HCT116 (cell line): ENCODE data around the gene DNM1. TPM values are rescaled to one million over a fixed set of nuclear protein-coding genes. Genes with fewer than 3 reads are reported as not detected.

Source experiments
- ATAC-seq: fragments of 200-7000 bp; cut with Tn5 transposase; 2 replicates; pipeline ENCODE4 v1.9.1; 2020; ENCODE audit warnings: mild to moderate bottlenecking, moderate library complexity
- BruUV-seq: library from RNA; stranded (reverse); fragments of 400-500 nt; replicated peaks from 2 replicates; lab custom pipeline; 2021; lab: Mats Ljungman, UMichigan
- CTCF ChIA-PET: fragments of 300-600 bp; sonication (Branson Sonifier 250); formaldehyde crosslinking; loops from one replicate; lab custom pipeline; 2021; ENCODE audit warnings: antibody characterized with exemption; lab: Charles Lee
- POLR2A ChIA-PET: fragments of 300-600, 350-600 bp; sonication (Branson Sonifier 250); formaldehyde crosslinking; loops from one replicate; lab custom pipeline; 2021; ENCODE audit warnings: antibody characterized with exemption; lab: Charles Lee
- RAD21 ChIA-PET, 2 experiments: fragments of 300-600 bp; sonication (Branson Sonifier 250); formaldehyde crosslinking; loops; one replicate each; lab custom pipeline; 2023; ENCODE audit warnings: low total read pairs in 2 of 2; ENCODE audit not compliant: uncharacterized antibody in 2 of 2, unreplicated experiment in 2 of 2, low non-redundant PET in 1 of 2; lab: Charles Lee
- DNase-seq: peaks from one replicate; pipeline ENCODE4 v3.0.0-alpha.2; 2010; ENCODE audit warnings: low read depth, low spot score
- H2AFZ ChIP-seq: fragments of 200-600 bp; shearing (Covaris generic), sonication (generic); 2 replicates; pipeline ENCODE4 v1.6.1; 2017; ENCODE audit warnings: low read depth, mixed run types, mixed read lengths, antibody characterized with exemption, low read length; ENCODE audit not compliant: poor library complexity, severe bottlenecking
- H3K27ac ChIP-seq: 2 replicates; pipeline ENCODE4 v1.5.1; 2012; ENCODE audit warnings: low read depth, low read length
- H3K27me3 ChIP-seq: fragments of 200-600 bp; sonication (generic); 2 replicates; pipeline ENCODE4 v1.6.1; 2016; ENCODE audit warnings: mixed run types, low read length, mixed read lengths; ENCODE audit not compliant: insufficient read depth
- H3K36me3 ChIP-seq, 2 experiments: fragments of 200-500 bp in 1 of 2; fragments of 200-600 bp in 1 of 2; sonication (Bioruptor generic) in 1 of 2; sonication (generic) in 1 of 2; 2 replicates each; pipeline versions ENCODE4 v1.5.1 to v1.6.1; 2014 to 2016; ENCODE audit warnings: low read length in 2 of 2, inconsistent platforms in 1 of 2, mixed read lengths in 1 of 2, mixed run types in 1 of 2; ENCODE audit not compliant: insufficient read depth in 2 of 2, control insufficient read depth in 1 of 2
- H3K4me1 ChIP-seq, 2 experiments: fragments of 200-600 bp in 1 of 2; sonication (generic) in 1 of 2; 2 replicates each; pipeline versions ENCODE4 v1.5.1 to v1.6.1; 2012 to 2017; ENCODE audit warnings: low read length in 2 of 2, inconsistent platforms in 1 of 2, mild to moderate bottlenecking in 1 of 2, mixed read lengths in 1 of 2, mixed run types in 1 of 2, moderate library complexity in 1 of 2; ENCODE audit not compliant: insufficient read depth in 2 of 2, control insufficient read depth in 1 of 2
- H3K4me2 ChIP-seq: fragments of 200-600 bp; sonication (generic); 2 replicates; pipeline ENCODE4 v1.6.1; 2017; ENCODE audit warnings: mixed run types, low read length, mixed read lengths
- H3K4me3 ChIP-seq, 2 experiments: fragments of 200-600 bp in 1 of 2; sonication (generic) in 1 of 2; replicated peaks in 1 of 2; 2 replicates each; pipeline ENCODE4 v1.5.1; 2011 to 2016; ENCODE audit warnings: low read length in 2 of 2, control low read depth in 1 of 2, low read depth in 1 of 2, mild to moderate bottlenecking in 1 of 2, mixed read lengths in 1 of 2, mixed run types in 1 of 2
- H3K79me2 ChIP-seq: fragments of 200-600 bp; sonication (generic); 2 replicates; pipeline ENCODE4 v1.6.1; 2017; ENCODE audit warnings: mild to moderate bottlenecking, mixed run types, low read length, moderate library complexity, mixed read lengths; ENCODE audit not compliant: insufficient read depth
- H3K9ac ChIP-seq: fragments of 200-600 bp; sonication (generic); 2 replicates; pipeline ENCODE4 v1.6.1; 2016; ENCODE audit warnings: low read length, mixed read lengths
- H3K9me2 ChIP-seq: fragments of 200-600 bp; sonication (generic), shearing (Covaris generic); 2 replicates; pipeline ENCODE4 v1.6.1; 2017; ENCODE audit warnings: mixed run types, mild to moderate bottlenecking, moderate library complexity; ENCODE audit not compliant: insufficient read depth
- H3K9me3 ChIP-seq, 2 experiments: fragments of 200-500 bp in 1 of 2; fragments of 200-600 bp in 1 of 2; sonication (Bioruptor generic) in 1 of 2; sonication (generic) in 1 of 2; 2 replicates each; pipeline ENCODE4 v1.6.1; 2014 to 2017; ENCODE audit warnings: low read length in 2 of 2, mixed read lengths in 2 of 2, inconsistent platforms in 1 of 2, low read depth in 1 of 2, mild to moderate bottlenecking in 1 of 2, mixed run types in 1 of 2, moderate library complexity in 1 of 2; ENCODE audit not compliant: control insufficient read depth in 1 of 2, insufficient read depth in 1 of 2
- H4K20me1 ChIP-seq: fragments of 200-600 bp; sonication (generic), shearing (Covaris generic); 2 replicates; pipeline ENCODE4 v1.6.1; 2017; ENCODE audit warnings: mixed run types, mild to moderate bottlenecking, moderate library complexity; ENCODE audit not compliant: insufficient read depth
- EGR1 ChIP-seq: IDR thresholded peaks from 2 replicates; pipeline ENCODE4 v1.6.1; 2012; ENCODE audit warnings: low read depth
- FOSL1 ChIP-seq: IDR thresholded peaks from 2 replicates; pipeline ENCODE4 v1.6.1; 2012; ENCODE audit warnings: low read depth
- POLR2A ChIP-seq: IDR thresholded peaks from 2 replicates; pipeline ENCODE4 v1.7.0; 2011; ENCODE audit warnings: borderline replicate concordance; ENCODE audit not compliant: insufficient read depth, insufficient read length; ENCODE audit errors: extremely low read depth
- POLR2AphosphoS5 ChIP-seq: IDR thresholded peaks from 2 replicates; pipeline ENCODE4 v1.6.1; 2011; ENCODE audit warnings: mild to moderate bottlenecking, low read depth, low read length, moderate library complexity
- SP1 ChIP-seq: IDR thresholded peaks from 2 replicates; pipeline ENCODE4 v1.6.1; 2012; ENCODE audit warnings: low read depth
- SRF ChIP-seq: IDR thresholded peaks from 2 replicates; pipeline ENCODE4 v1.6.1; 2012; ENCODE audit warnings: low read depth
- ZFX ChIP-seq: fragments of 450-650 bp; IDR thresholded peaks from 2 replicates; pipeline ENCODE4 v1.6.1; 2017
- ZNF274 ChIP-seq: fragments of 200-500 bp; sonication (Bioruptor generic); IDR thresholded peaks from 2 replicates; pipeline ENCODE4 v1.6.1; 2014; ENCODE audit warnings: mild to moderate bottlenecking, low read depth, low read length, inconsistent platforms
- intact Hi-C: fragments of 100-400 bp; cut with micrococcal nuclease; formaldehyde crosslinking; loops from 2 replicates; pipeline ENCODE4 v1.10.0; 2022
- total RNA-seq: library from RNA; stranded (reverse); gene quantifications from one replicate; pipeline ENCODE4 v1.2.1, GENCODE V29; 2021; ENCODE audit not compliant: unreplicated experiment
- TF ChIP-seq, protein P1 (sequence below), 3 experiments: fragments of 200-600 bp in 1 of 3; sonication (generic) in 1 of 3; IDR thresholded peaks in 2 of 3; conservative IDR thresholded peaks in 1 of 3; 2 replicates each; pipeline ENCODE4 v1.5.1; 2012 to 2017; ENCODE audit warnings: low read depth in 2 of 3, low read length in 2 of 3, antibody characterized with exemption in 1 of 3, borderline replicate concordance in 1 of 3, control low read depth in 1 of 3, mild to moderate bottlenecking in 1 of 3, mixed read lengths in 1 of 3, mixed run types in 1 of 3, moderate library complexity in 1 of 3; ENCODE audit not compliant: insufficient read depth in 1 of 3
- TF ChIP-seq, protein P2 (sequence below): IDR thresholded peaks from 2 replicates; pipeline ENCODE4 v1.6.1; 2012
- TF ChIP-seq, protein P3 (sequence below): IDR thresholded peaks from 2 replicates; pipeline ENCODE4 v1.6.1; 2012; ENCODE audit warnings: low read depth

The DNM1 gene
- total RNA-seq, 1 experiment from 2014 or later = 12.0 TPM

DNA sequence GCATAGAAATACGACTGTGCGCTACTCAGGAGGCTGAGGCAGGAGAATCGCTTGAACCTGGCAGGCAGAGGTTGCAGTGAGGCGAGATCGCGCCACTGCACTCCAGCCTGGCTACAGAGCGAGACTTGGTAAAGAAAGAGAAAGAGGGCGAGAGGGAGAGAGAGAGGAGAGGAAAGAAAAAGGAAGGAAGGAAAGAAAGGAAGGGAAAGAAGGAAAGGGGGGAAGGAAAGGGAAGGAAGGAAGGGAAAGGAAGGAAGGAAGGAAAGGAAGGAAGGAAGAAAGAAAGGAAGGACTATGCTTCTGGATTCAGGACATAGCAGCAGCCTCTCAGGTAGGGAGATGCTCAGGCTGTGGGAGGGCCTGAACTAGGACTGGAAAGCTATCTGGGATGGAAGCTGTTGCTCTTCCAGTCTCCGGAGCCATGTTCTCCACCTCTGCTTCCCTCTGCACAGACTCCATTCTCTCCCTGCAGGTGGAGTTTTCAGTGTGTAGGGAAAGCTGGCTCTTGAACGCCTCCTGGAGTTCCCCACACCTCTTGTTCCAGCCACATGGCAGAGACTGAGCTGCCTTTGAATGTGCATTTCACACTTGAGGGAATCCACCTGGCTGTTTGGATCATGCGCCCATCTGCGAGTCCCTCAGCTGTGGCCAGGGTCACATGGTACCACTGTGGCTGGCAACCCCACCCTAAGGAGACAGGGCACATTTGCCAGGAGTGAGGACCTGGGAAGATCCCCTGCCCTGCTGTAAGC lies 82.0 kb downstream of the DNM1 start:
- Histone ChIP-seq H3K27ac (no peak overlapping the region), H3K36me3 (no peaks in the 10 kb centered on the region), H3K9ac (no peak overlapping the region), H3K9me2 (no peaks in the 10 kb centered on the region), H3K4me3 (no peak overlapping the region), H3K4me1 (no peaks in the 10 kb centered on the region), H2AFZ (no peak overlapping the region), H3K4me2 (no peak overlapping the region), H3K79me2 (no peaks in the 10 kb centered on the region), H3K27me3 (no peaks in the 10 kb centered on the region), H3K9me3 (no peaks in the 10 kb centered on the region), H4K20me1 (no peaks in the 10 kb centered on the region)
- ChIA-PET CTCF (interaction anchor here (0.6 kb wide), 1 partner anchor 9 kb away, joined by 3 read pairs; the partner anchor contains the start of genes GOLGA2 and SWI5), POLR2A (no interaction called here), RAD21 (no interaction called here)
- TF ChIP-seq, protein P1, sequence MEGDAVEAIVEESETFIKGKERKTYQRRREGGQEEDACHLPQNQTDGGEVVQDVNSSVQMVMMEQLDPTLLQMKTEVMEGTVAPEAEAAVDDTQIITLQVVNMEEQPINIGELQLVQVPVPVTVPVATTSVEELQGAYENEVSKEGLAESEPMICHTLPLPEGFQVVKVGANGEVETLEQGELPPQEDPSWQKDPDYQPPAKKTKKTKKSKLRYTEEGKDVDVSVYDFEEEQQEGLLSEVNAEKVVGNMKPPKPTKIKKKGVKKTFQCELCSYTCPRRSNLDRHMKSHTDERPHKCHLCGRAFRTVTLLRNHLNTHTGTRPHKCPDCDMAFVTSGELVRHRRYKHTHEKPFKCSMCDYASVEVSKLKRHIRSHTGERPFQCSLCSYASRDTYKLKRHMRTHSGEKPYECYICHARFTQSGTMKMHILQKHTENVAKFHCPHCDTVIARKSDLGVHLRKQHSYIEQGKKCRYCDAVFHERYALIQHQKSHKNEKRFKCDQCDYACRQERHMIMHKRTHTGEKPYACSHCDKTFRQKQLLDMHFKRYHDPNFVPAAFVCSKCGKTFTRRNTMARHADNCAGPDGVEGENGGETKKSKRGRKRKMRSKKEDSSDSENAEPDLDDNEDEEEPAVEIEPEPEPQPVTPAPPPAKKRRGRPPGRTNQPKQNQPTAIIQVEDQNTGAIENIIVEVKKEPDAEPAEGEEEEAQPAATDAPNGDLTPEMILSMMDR (IDR thresholded peaks at IDR 0.05 in 2 of 3, conservative IDR thresholded peaks at IDR 0.05 in 1 of 3; ENCODE audit: borderline replicate concordance in 1 of 3, insufficient read depth in 1 of 3, low read depth in 2 of 3, low read length in 2 of 3) = 0 out of 6 replicates have a peak, but pooled peaks of 1 of the 3 experiments have one; percentile 1
- TF ChIP-seq, protein P2, sequence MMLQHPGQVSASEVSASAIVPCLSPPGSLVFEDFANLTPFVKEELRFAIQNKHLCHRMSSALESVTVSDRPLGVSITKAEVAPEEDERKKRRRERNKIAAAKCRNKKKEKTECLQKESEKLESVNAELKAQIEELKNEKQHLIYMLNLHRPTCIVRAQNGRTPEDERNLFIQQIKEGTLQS = no peak
- no peak for TF ChIP-seq EGR1
- BruUV-seq = no TSS peak
- no peak for ATAC-seq
- DNase-seq = no peak
- intact Hi-C loops = no loop called here

DNA sequence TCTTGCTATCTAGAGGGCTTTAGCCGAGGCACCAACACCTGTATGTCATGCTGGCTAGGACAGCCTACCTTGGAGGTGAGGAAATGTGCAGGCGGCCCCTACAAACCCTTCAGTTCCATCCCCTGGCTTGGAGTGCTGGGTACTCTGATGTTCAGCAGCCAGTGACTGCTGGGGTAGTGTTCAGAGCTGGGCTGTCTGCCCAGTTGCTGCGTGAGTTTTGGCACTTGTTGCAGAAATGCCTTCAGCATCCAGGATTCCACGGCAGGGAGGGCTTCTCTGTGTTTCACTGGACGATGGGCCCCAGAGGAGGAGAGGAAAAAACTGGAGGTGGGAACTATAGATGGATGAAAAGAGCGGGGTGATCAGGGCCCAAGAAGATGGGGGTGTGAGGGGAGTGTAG lies 83.3 kb downstream of the DNM1 start:
- H3K9me3 ChIP-seq = no peaks in the 10 kb centered on the region
- ChIA-PET CTCF (interaction anchor here (1.3 to 1.4 kb wide), 2 partner anchors 9 to 55 kb away, joined by 4 to 6 read pairs; no protein-coding TSS in a partner anchor), POLR2A (interaction anchor here (0.9 kb wide), 2 partner anchors 9 to 11 kb away, joined by 3 to 4 read pairs; partner anchors contain the start of genes GOLGA2 and SWI5), RAD21 (no interaction called here)
- no peaks in the 10 kb centered on the region for H3K27me3 ChIP-seq
- H2AFZ ChIP-seq = no peak overlapping the region
- no peak for ATAC-seq
- no peak overlapping the region for H3K4me2 ChIP-seq
- H3K27ac ChIP-seq = no peak overlapping the region
- H4K20me1 ChIP-seq = no peaks in the 10 kb centered on the region
- H3K9ac ChIP-seq = no peak overlapping the region
- H3K9me2 ChIP-seq = no peaks in the 10 kb centered on the region
- BruUV-seq = no TSS peak
- intact Hi-C loops = no loop called here
- no peak overlapping the region for H3K4me3 ChIP-seq
- DNase-seq = no peak
- no peaks in the 10 kb centered on the region for H3K79me2 ChIP-seq
- no peaks in the 10 kb centered on the region for H3K4me1 ChIP-seq
- no peaks in the 10 kb centered on the region for H3K36me3 ChIP-seq
- TF ChIP-seq FOSL1 (no peak), POLR2A (no peak), SRF (no peak), ZFX (no peak), SP1 (no peak), ZNF274 (no peak), POLR2AphosphoS5 (no peak)
- TF ChIP-seq, protein P3, sequence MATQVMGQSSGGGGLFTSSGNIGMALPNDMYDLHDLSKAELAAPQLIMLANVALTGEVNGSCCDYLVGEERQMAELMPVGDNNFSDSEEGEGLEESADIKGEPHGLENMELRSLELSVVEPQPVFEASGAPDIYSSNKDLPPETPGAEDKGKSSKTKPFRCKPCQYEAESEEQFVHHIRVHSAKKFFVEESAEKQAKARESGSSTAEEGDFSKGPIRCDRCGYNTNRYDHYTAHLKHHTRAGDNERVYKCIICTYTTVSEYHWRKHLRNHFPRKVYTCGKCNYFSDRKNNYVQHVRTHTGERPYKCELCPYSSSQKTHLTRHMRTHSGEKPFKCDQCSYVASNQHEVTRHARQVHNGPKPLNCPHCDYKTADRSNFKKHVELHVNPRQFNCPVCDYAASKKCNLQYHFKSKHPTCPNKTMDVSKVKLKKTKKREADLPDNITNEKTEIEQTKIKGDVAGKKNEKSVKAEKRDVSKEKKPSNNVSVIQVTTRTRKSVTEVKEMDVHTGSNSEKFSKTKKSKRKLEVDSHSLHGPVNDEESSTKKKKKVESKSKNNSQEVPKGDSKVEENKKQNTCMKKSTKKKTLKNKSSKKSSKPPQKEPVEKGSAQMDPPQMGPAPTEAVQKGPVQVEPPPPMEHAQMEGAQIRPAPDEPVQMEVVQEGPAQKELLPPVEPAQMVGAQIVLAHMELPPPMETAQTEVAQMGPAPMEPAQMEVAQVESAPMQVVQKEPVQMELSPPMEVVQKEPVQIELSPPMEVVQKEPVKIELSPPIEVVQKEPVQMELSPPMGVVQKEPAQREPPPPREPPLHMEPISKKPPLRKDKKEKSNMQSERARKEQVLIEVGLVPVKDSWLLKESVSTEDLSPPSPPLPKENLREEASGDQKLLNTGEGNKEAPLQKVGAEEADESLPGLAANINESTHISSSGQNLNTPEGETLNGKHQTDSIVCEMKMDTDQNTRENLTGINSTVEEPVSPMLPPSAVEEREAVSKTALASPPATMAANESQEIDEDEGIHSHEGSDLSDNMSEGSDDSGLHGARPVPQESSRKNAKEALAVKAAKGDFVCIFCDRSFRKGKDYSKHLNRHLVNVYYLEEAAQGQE = no peak
- TF ChIP-seq, protein P2 = no peak
